Measurements from ENCODE around the gene PCSK4.
"Not testable (repeated sequence)": the region's sequence is repeated elsewhere in the genome, so short reads cannot be mapped to it uniquely, and the experiment has no call there.

The PCSK4 gene

GRCh38 chr19:1533510-1534150 is 43.5 kb upstream of the PCSK4 start:
- ATAC-seq = no peak; the same call in 1 of the 3 replicates
- TF ChIP-seq ARNTL (CRISPR knock-in tag; IDR thresholded peaks at IDR 0.05; ENCODE audit: borderline replicate concordance, low read depth) (no peak), ZFP3 (CRISPR knock-in tag; IDR thresholded peaks at IDR 0.05) (no peak), CSDC2 (CRISPR knock-in tag; IDR thresholded peaks at IDR 0.05) (no peak), GLIS3 (CRISPR knock-in tag; IDR thresholded peaks at IDR 0.05) (no peak), ZNF565 (CRISPR knock-in tag; conservative IDR thresholded peaks at IDR 0.05; ENCODE audit: low read depth) (no peak), ZNF8 (CRISPR knock-in tag; IDR thresholded peaks at IDR 0.05) (no peak), BACH2 (CRISPR knock-in tag; IDR thresholded peaks at IDR 0.05; ENCODE audit: borderline replicate concordance) (no peak), TOX (CRISPR knock-in tag; IDR thresholded peaks at IDR 0.05; ENCODE audit: borderline replicate concordance) (no peak)
- TF ChIP-seq, protein P1, sequence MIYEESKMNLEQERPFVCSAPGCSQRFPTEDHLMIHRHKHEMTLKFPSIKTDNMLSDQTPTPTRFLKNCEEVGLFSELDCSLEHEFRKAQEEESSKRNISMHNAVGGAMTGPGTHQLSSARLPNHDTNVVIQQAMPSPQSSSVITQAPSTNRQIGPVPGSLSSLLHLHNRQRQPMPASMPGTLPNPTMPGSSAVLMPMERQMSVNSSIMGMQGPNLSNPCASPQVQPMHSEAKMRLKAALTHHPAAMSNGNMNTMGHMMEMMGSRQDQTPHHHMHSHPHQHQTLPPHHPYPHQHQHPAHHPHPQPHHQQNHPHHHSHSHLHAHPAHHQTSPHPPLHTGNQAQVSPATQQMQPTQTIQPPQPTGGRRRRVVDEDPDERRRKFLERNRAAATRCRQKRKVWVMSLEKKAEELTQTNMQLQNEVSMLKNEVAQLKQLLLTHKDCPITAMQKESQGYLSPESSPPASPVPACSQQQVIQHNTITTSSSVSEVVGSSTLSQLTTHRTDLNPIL (CRISPR knock-in tag; IDR thresholded peaks at IDR 0.05; ENCODE audit: low read depth) = no peak

DNA sequence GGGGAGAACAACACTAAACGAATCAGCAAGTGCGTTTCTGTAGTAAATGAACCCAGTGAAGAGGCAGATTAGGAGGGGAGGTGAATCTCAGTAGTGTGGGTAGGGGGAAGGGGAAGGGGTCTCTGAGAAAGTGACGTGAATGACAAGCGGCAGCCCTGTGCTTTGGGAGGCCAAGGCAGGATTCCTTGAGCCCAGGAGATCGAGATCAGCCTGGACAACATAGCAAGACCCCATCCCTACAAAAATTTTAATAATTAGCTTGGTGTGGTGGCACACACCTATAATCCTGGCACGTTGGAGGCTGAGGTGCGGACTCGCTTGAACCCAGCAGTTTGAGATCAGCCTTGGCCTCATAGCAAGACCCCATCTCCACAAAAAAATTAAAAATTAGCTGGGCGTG is 41.9 kb upstream of the PCSK4 start:
- no peak for ATAC-seq
- no peak for TF ChIP-seq TCF4 (CRISPR knock-in tag; IDR thresholded peaks at IDR 0.05; ENCODE audit: borderline replicate concordance)
- TF ChIP-seq, protein P2, sequence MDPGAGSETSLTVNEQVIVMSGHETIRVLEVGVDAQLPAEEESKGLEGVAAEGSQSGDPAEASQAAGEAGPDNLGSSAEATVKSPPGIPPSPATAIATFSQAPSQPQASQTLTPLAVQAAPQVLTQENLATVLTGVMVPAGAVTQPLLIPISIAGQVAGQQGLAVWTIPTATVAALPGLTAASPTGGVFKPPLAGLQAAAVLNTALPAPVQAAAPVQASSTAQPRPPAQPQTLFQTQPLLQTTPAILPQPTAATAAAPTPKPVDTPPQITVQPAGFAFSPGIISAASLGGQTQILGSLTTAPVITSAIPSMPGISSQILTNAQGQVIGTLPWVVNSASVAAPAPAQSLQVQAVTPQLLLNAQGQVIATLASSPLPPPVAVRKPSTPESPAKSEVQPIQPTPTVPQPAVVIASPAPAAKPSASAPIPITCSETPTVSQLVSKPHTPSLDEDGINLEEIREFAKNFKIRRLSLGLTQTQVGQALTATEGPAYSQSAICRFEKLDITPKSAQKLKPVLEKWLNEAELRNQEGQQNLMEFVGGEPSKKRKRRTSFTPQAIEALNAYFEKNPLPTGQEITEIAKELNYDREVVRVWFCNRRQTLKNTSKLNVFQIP (CRISPR knock-in tag; IDR thresholded peaks at IDR 0.05; ENCODE audit: borderline replicate concordance, low read depth) = no peak
- TF ChIP-seq, protein P1 (CRISPR knock-in tag; IDR thresholded peaks at IDR 0.05; ENCODE audit: low read depth) = no peak
- no peak for TF ChIP-seq ZFP30 (CRISPR knock-in tag; IDR thresholded peaks at IDR 0.05)
- no peak for TF ChIP-seq ARNTL (CRISPR knock-in tag; IDR thresholded peaks at IDR 0.05; ENCODE audit: borderline replicate concordance, low read depth)
- no peak for TF ChIP-seq TOX (CRISPR knock-in tag; IDR thresholded peaks at IDR 0.05; ENCODE audit: borderline replicate concordance)
- TF ChIP-seq ZNF70 (CRISPR knock-in tag; IDR thresholded peaks at IDR 0.05) = no peak
- TF ChIP-seq OSR1 (CRISPR knock-in tag; IDR thresholded peaks at IDR 0.05) = no peak
- TF ChIP-seq PATZ1 (CRISPR knock-in tag; IDR thresholded peaks at IDR 0.05; ENCODE audit: borderline replicate concordance) = no peak
- TF ChIP-seq ZC3H10 (CRISPR knock-in tag; IDR thresholded peaks at IDR 0.05) = no peak
- no peak for TF ChIP-seq CSDC2 (CRISPR knock-in tag; IDR thresholded peaks at IDR 0.05)
- no peak for TF ChIP-seq GLIS3 (CRISPR knock-in tag; IDR thresholded peaks at IDR 0.05)
- no peak for TF ChIP-seq PPARA (CRISPR knock-in tag; IDR thresholded peaks at IDR 0.05; ENCODE audit: borderline replicate concordance)

GRCh38 chr19:1531587-1531986 is 41.4 kb upstream of the PCSK4 start:
- TF ChIP-seq ZFP3 (CRISPR knock-in tag; IDR thresholded peaks at IDR 0.05) (no peak), RARB (CRISPR knock-in tag; IDR thresholded peaks at IDR 0.05) (no peak), SNAI2 (CRISPR knock-in tag; IDR thresholded peaks at IDR 0.05) (no peak), TCF4 (CRISPR knock-in tag; IDR thresholded peaks at IDR 0.05; ENCODE audit: borderline replicate concordance) (no peak), TOX (CRISPR knock-in tag; IDR thresholded peaks at IDR 0.05; ENCODE audit: borderline replicate concordance) (no peak), BACH2 (CRISPR knock-in tag; IDR thresholded peaks at IDR 0.05; ENCODE audit: borderline replicate concordance) (no peak), ZNF8 (CRISPR knock-in tag; IDR thresholded peaks at IDR 0.05) (no peak), PATZ1 (CRISPR knock-in tag; IDR thresholded peaks at IDR 0.05; ENCODE audit: borderline replicate concordance) (no peak)
- TF ChIP-seq, protein P1 (CRISPR knock-in tag; IDR thresholded peaks at IDR 0.05; ENCODE audit: low read depth) = no peak
- TF ChIP-seq, protein P2 (CRISPR knock-in tag; IDR thresholded peaks at IDR 0.05; ENCODE audit: borderline replicate concordance, low read depth) = no peak
- ATAC-seq = no peak

DNA sequence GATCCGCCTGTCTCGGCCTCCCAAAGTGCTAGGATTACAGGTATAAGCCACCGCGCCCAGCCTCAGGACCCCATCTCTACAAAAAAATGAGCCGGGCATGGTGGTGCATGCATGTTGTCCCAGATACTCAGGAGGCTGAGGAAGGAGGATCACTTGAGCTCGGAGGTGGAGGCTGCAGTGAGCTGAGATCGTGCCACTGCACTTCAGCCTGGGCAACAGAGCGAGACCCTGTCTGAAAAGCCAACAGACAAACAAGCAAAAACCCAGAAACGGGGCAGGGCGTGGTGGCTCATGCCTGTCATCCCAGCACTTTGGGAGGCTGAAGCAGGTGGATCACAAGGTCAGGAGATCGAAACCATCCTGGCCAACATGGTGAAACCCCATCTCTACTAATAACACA is 40.7 kb upstream of the PCSK4 start:
- ATAC-seq = not testable (repeated sequence)

Measured in SK-N-SH treated with all-trans-retinoic acid at 6 μM for 48 hours (cell line).